Esophagus squamous epithelium (tissue), 5 donors: Measurements from ENCODE around the gene MFN2. TPM values are rescaled to one million over a fixed set of nuclear protein-coding genes. Genes with fewer than 3 reads are reported as not detected.

Source experiments
- DNase-seq: peaks from one replicate; lab custom pipeline; 2025; lab: John Stamatoyannopoulos, UW
- H3K27ac ChIP-seq, 4 donors: fragments of 200-600 bp; sonication (generic); one replicate each; pipeline ENCODE4 v1.5.1; 2016 to 2019; ENCODE audit warnings: mild to moderate bottlenecking in 1 of 4
- H3K27me3 ChIP-seq, 4 donors: fragments of 200-600 bp; sonication (generic); 1 replicate in 3 of 4; 2 replicates in 1 of 4; pipeline versions ENCODE4 v1.5.1 to v1.6.0; 2017 to 2021; ENCODE audit warnings: antibody characterized with exemption in 1 of 4
- H3K36me3 ChIP-seq, 3 donors: fragments of 200-600 bp; sonication (generic); one replicate each; pipeline ENCODE4 v1.5.1; 2016 to 2019
- H3K4me1 ChIP-seq, 3 donors: fragments of 200-600 bp; sonication (generic); one replicate each; pipeline ENCODE4 v1.5.1; 2017 to 2019
- H3K4me3 ChIP-seq, 4 donors: fragments of 200-600 bp; sonication (generic); 1 replicate in 3 of 4; 2 replicates in 1 of 4; pipeline ENCODE4 v1.5.1; 2016 to 2019; ENCODE audit warnings: mild to moderate bottlenecking in 2 of 4, moderate library complexity in 1 of 4
- H3K9me3 ChIP-seq, 3 donors: fragments of 200-600 bp; sonication (generic); one replicate each; pipeline ENCODE4 v1.5.1; 2016 to 2019
- CTCF ChIP-seq, 6 experiments: fragments of 450-650 bp in 4 of 6; fragments of 200-600 bp in 2 of 6; sonication (generic) in 2 of 6; IDR thresholded peaks; one replicate each; pipeline ENCODE4 v1.5.1; 2016 to 2019; ENCODE audit warnings: antibody characterized with exemption in 6 of 6, mild to moderate bottlenecking in 4 of 6, moderate library complexity in 4 of 6
- POLR2A ChIP-seq, 4 donors: fragments of 450-650 bp; IDR thresholded peaks; one replicate each; pipeline ENCODE4 v1.6.1; 2017; ENCODE audit warnings: antibody characterized with exemption in 4 of 4, mild to moderate bottlenecking in 4 of 4, moderate library complexity in 3 of 4
- WGBS, 2 donors: methylation state at CpG; one replicate each; pipeline ENCODE4 v1.1.5; 2018; 5-methylcytosine and 5-hydroxymethylcytosine counted together
- intact Hi-C: fragments of 100-400 bp; cut with DNase I; formaldehyde crosslinking; loops from one replicate; pipeline ENCODE4 v1.15.0; 2022
- total RNA-seq, 4 donors: library from RNA; depleted of rRNA; stranded (reverse); fragments of >200 nt; gene quantifications; one replicate each; pipeline ENCODE4 v1.1.0, GENCODE V29; 2016
- donor health status: DM: yes; HTN: yes; CAD: no.

The MFN2 gene
- total RNA-seq, 4 donors from 2014 or later: 64.4 to 96.9 (median 78.7) TPM

DNA sequence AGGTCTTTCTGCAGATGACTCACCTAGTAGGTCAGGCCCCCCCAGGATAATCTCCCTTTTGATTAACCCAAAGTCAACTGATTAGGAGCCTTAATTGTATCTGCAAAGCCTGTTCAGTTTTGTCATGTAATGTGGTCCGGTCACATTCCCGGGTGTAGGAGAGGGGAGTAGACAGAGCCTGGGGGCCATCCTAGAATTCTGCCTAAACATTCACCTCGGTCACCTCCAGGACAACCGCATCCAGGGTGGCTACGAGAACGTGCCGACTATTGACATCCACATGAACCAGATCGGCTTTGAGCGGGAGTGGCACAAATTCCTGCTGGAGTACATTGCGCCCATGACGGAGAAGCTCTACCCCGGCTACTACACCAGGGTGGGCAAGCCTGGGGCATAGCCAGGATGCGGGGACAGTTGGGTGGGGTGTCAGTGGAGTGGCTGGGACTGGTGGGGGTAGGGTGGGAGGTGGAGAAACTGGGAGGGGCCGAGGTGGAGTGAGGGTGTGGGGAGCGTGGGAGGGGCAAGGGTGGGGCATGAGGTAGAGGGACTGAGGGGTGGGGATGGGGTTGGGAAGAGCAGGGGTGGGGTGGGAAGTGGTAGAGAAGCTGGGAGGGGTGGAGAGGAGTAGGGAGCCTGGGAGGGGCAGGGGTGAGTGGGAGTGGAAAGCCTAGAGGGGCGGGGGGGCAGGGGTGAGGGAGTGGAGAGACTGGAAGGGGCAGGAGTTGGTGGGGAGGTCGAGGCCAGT lies 9.6 kb upstream of the MFN2 start:
- peaks cover 0 to 59% (median 17%) of the 10 kb centered on the region in 3 donors for H3K36me3 ChIP-seq
- 0 to 66% methylated on average over 1 to 4 of the region's 17 CpGs for WGBS, 2 donors

GRCh38 chr1:11977625-11978024 lies 2.6 kb upstream of the MFN2 start:
- Histone ChIP-seq H3K27me3 (no peaks in the 10 kb centered on the region), H3K36me3 (peaks cover 4 to 42% (median 12%) of the 10 kb centered on the region in 3 donors), H3K4me3 (no peak overlapping the region), H3K4me1 (peaks cover 22 to 45% (median 34%) of the 10 kb centered on the region in 3 donors), H3K27ac (no peak overlapping the region), H3K9me3 (no peaks in the 10 kb centered on the region)
- WGBS, 2 donors: 70 to 81% methylated on average over 3 of the region's 3 CpGs
- intact Hi-C loops: no loop called here
- DNase-seq: no peak
- TF ChIP-seq CTCF (IDR thresholded peaks at IDR 0.05) (no peak), POLR2A (IDR thresholded peaks at IDR 0.05) (no peak)

More for the DNA sequence above, 9.6 kb upstream of the MFN2 start:
- no peak for DNase-seq
- H3K27ac ChIP-seq: peak overlapping the region in 2 of 4 donors; percentile 36 to 59
- peaks cover 0 to 52% (median 0%) of the 10 kb centered on the region in 3 donors for H3K4me1 ChIP-seq
- intact Hi-C loops: no loop called here
- no peak overlapping the region for H3K4me3 ChIP-seq
- no peaks in the 10 kb centered on the region for H3K9me3 ChIP-seq
- TF ChIP-seq POLR2A (IDR thresholded peaks at IDR 0.05) (no peak), CTCF (IDR thresholded peaks at IDR 0.05) (no peak)
- no peaks in the 10 kb centered on the region for H3K27me3 ChIP-seq

- Histone ChIP-seq H3K4me3 (no peak overlapping the region), H3K27ac (peak overlapping the region in 3 of 4 donors; percentile 44 to 100 (median 99)), H3K36me3 (peaks cover 7 to 42% (median 15%) of the 10 kb centered on the region in 3 donors), H3K27me3 (no peaks in the 10 kb centered on the region), H3K9me3 (no peaks in the 10 kb centered on the region), H3K4me1 (peaks cover 22 to 52% (median 39%) of the 10 kb centered on the region in 3 donors)
- intact Hi-C loops: no loop called here
- no peak for TF ChIP-seq CTCF (IDR thresholded peaks at IDR 0.05)
- 65 to 86% methylated on average over 7 to 8 of the region's 8 CpGs for WGBS, 2 donors
- no peak for DNase-seq
These were observed 1.9 kb upstream of the MFN2 start for GRCh38 chr1:11978301-11978700.

DNA sequence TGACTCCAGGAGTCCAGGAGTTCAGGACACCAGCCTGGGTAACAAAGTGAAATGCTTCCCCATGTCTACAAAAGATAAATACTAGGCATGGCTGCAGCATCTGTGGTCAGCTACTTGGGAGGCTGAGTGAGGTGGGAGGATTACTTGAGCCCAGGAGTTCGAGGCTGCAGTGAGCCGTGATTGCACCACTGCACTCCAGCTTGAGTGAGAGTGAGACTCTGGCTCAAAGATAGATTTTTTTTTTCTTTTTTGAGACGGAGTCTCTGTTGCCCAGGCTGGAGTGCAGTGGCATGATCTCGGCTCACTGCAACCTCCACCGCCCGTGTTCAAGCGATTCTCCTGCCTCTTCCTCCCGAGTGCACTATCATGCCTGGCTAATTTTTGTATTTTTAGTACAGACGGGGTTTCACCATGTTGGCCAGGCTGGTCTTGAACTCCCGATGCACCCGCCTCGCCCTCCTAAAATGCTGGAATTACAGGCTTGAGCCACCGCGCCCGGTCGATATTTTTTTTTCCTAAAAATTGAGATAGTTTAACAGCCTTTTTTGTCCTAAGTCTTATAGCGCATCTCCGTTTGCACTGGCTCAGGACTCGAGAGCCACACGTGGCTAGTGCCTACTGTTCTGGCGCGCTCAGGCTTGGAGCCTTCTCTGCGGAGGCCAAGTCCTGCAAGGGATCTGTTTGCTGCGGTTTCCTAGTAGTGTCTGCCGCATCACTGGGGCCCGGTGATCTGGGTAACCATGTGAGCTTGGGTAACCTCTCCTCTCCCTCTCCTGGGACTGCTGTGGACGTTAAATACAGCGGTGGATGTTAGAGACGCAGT lies 1.0 kb upstream of the MFN2 start:
- Histone ChIP-seq H3K27ac (peak overlapping the region; percentile 93 to 100 (median 97)), H3K36me3 (peaks cover 16 to 42% (median 16%) of the 10 kb centered on the region in 3 donors), H3K4me3 (peak overlapping the region; percentile 66 to 98 (median 82)), H3K27me3 (no peaks in the 10 kb centered on the region), H3K9me3 (no peaks in the 10 kb centered on the region), H3K4me1 (peaks cover 29 to 61% (median 49%) of the 10 kb centered on the region in 3 donors)
- intact Hi-C loops: no loop called here
- DNase-seq: peak; percentile 51
- 33 to 44% methylated on average over 27 of the region's 29 CpGs for WGBS, 2 donors
- TF ChIP-seq POLR2A (IDR thresholded peaks at IDR 0.05) (no peak), CTCF (IDR thresholded peaks at IDR 0.05) (no peak)

DNA sequence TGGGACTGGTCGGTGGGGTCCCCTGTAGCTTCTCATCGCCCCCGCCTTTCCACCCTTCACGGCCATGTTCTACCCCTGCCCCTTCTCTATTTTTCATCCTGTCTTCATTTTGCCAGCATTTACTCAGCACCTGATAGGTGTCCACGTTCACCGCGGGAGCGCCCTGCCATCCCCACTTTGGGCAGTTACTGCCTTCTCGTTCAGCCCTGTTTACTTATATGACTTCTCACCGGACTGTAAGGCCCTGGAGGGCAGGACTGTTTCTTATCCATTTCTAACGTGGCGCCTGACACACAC lies 380 bp downstream of the MFN2 start:
- Histone ChIP-seq H3K4me3 (peak overlapping the region; percentile 66 to 98 (median 82)), H3K27me3 (no peaks in the 10 kb centered on the region), H3K4me1 (peaks cover 29 to 72% (median 52%) of the 10 kb centered on the region in 3 donors), H3K27ac (peak overlapping the region; percentile 93 to 100 (median 97)), H3K36me3 (peaks cover 6 to 42% (median 21%) of the 10 kb centered on the region in 3 donors), H3K9me3 (no peaks in the 10 kb centered on the region)
- no peak for DNase-seq
- 0% methylated on average over 12 of the region's 12 CpGs for WGBS, 2 donors
- TF ChIP-seq POLR2A (IDR thresholded peaks at IDR 0.05): no peak
- intact Hi-C loops: no loop called here
